Endothelial cell of umbilical vein (primary cell): ENCODE measurements around the gene ETV6. TPM values are rescaled to one million over a fixed set of nuclear protein-coding genes. Genes with fewer than 3 reads are reported as not detected.

ENCODE experiments used
- BruUV-seq: library from RNA; stranded (reverse); fragments of 400-500 nt; replicated peaks from 2 replicates; lab custom pipeline; 2021; lab: Mats Ljungman, UMichigan
- CTCF ChIA-PET: fragments of 300-600, 350-600 bp; sonication (Branson Sonifier 250); formaldehyde crosslinking; loops from one replicate; lab custom pipeline; 2021; ENCODE audit warnings: antibody characterized with exemption, inconsistent platforms; lab: Charles Lee
- POLR2A ChIA-PET: fragments of 300-600, 350-600 bp; sonication (Branson Sonifier 250); formaldehyde crosslinking; loops from one replicate; lab custom pipeline; 2021; ENCODE audit warnings: antibody characterized with exemption, inconsistent platforms; lab: Charles Lee
- DNase-seq: peaks from one replicate; pipeline ENCODE4 v3.0.0-alpha.2; 2011; ENCODE audit warnings: low read depth, low spot score
- FAIRE-seq: peaks from 2 replicates; lab custom pipeline; 2011; peaks lifted over from hg19 to GRCh38; lab: Jason Lieb, UNC
- H2AFZ ChIP-seq: 2 replicates; pipeline ENCODE4 v1.6.0; 2012; ENCODE audit warnings: low read depth, low read length, control low read depth, inconsistent platforms
- H3K27ac ChIP-seq: 2 replicates; pipeline ENCODE4 v1.5.1; 2011; ENCODE audit warnings: low read depth, mild to moderate bottlenecking, control low read depth, low read length, moderate library complexity; ENCODE audit not compliant: insufficient read depth
- H3K27me3 ChIP-seq, 2 experiments: 2 replicates each; pipeline versions ENCODE4 v1.6.0 to v1.6.1; 2011; ENCODE audit warnings: low read length in 2 of 2, mixed read lengths in 1 of 2; ENCODE audit not compliant: control insufficient read depth in 2 of 2, insufficient read depth in 2 of 2
- H3K36me3 ChIP-seq, 2 experiments: 2 replicates in 1 of 2; 3 replicates in 1 of 2; pipeline ENCODE4 v1.5.1; 2011; ENCODE audit warnings: low read length in 2 of 2, mild to moderate bottlenecking in 1 of 2, moderate library complexity in 1 of 2; ENCODE audit not compliant: control insufficient read depth in 2 of 2, insufficient read depth in 2 of 2; ENCODE audit errors: extremely low read depth in 1 of 2
- H3K4me1 ChIP-seq: 3 replicates; pipeline ENCODE4 v1.5.1; 2011; ENCODE audit warnings: mild to moderate bottlenecking, low read length; ENCODE audit not compliant: control insufficient read depth, insufficient read depth; ENCODE audit errors: extremely low read depth
- H3K4me2 ChIP-seq: 2 replicates; pipeline ENCODE4 v1.6.1; 2011; ENCODE audit warnings: low read length, control low read depth, mixed read lengths; ENCODE audit not compliant: insufficient read depth
- H3K4me3 ChIP-seq, 3 experiments: fragments of 200-600 bp in 1 of 3; sonication (generic), shearing (Covaris generic) in 1 of 3; replicated peaks in 1 of 3; 2 replicates each; pipeline ENCODE4 v1.5.1; 2011 to 2016; ENCODE audit warnings: control low read depth in 3 of 3, low read length in 3 of 3, mild to moderate bottlenecking in 2 of 3, inconsistent platforms in 1 of 3, low read depth in 1 of 3, moderate library complexity in 1 of 3; ENCODE audit not compliant: insufficient read depth in 1 of 3
- H3K79me2 ChIP-seq: 2 replicates; pipeline ENCODE4 v1.6.0; 2012; ENCODE audit warnings: low read length, inconsistent platforms; ENCODE audit not compliant: control insufficient read depth, insufficient read depth
- H3K9ac ChIP-seq: replicated peaks from 2 replicates; pipeline ENCODE3; 2011; ENCODE audit warnings: low read length, control low read depth; ENCODE audit not compliant: insufficient read depth; ENCODE audit errors: extremely low read depth
- H3K9me1 ChIP-seq: replicated peaks from 3 replicates; pipeline ENCODE4 v1.6.0; 2011; ENCODE audit warnings: mild to moderate bottlenecking, low read length; ENCODE audit not compliant: control insufficient read depth, insufficient read depth; ENCODE audit errors: extremely low read depth
- H3K9me3 ChIP-seq: replicated peaks from 2 replicates; pipeline ENCODE4 v1.5.1; 2012; ENCODE audit warnings: low read length, inconsistent platforms; ENCODE audit not compliant: control insufficient read depth, insufficient read depth
- H4K20me1 ChIP-seq: replicated peaks from 2 replicates; pipeline ENCODE3; 2011; ENCODE audit warnings: mild to moderate bottlenecking, low read length; ENCODE audit not compliant: control insufficient read depth, insufficient read depth; ENCODE audit errors: extremely low read depth
- CTCF ChIP-seq, 2 donors: IDR thresholded peaks; 1 replicate in 1 of 2; 2 replicates in 1 of 2; pipeline ENCODE4 v1.5.1; 2011; ENCODE audit warnings: low read length in 2 of 2, mild to moderate bottlenecking in 2 of 2, moderate library complexity in 2 of 2, control low read depth in 1 of 2, inconsistent platforms in 1 of 2, low read depth in 1 of 2; ENCODE audit not compliant: insufficient read depth in 1 of 2; ENCODE audit errors: extremely low read depth in 1 of 2
- EZH2 ChIP-seq: IDR thresholded peaks from 2 replicates; pipeline ENCODE4 v1.6.1; 2012; ENCODE audit warnings: borderline replicate concordance, low read depth, mild to moderate bottlenecking, moderate library complexity, low read length, inconsistent platforms; ENCODE audit not compliant: severe bottlenecking
- FOS ChIP-seq: IDR thresholded peaks from 2 replicates; pipeline ENCODE4 v1.6.1; 2011; ENCODE audit warnings: mild to moderate bottlenecking, low read length, moderate library complexity, borderline replicate concordance; ENCODE audit not compliant: insufficient read depth
- GATA2 ChIP-seq: IDR thresholded peaks from 2 replicates; pipeline ENCODE4 v1.7.0; 2011; ENCODE audit warnings: low read depth, mild to moderate bottlenecking, moderate library complexity, mixed read lengths, low read length; ENCODE audit not compliant: insufficient read length, insufficient read depth
- JUN ChIP-seq: IDR thresholded peaks from 2 replicates; pipeline ENCODE4 v1.6.1; 2011; ENCODE audit warnings: borderline replicate concordance, low read depth; ENCODE audit not compliant: insufficient read length, insufficient read depth
- MAX ChIP-seq: IDR thresholded peaks from 2 replicates; pipeline ENCODE4 v1.6.1; 2011; ENCODE audit not compliant: insufficient read depth, insufficient read length
- MYC ChIP-seq: IDR thresholded peaks from one replicate; pipeline ENCODE4 v1.6.1; 2011; ENCODE audit warnings: mild to moderate bottlenecking, low read depth, low read length
- POLR2A ChIP-seq: IDR thresholded peaks from 2 replicates; pipeline ENCODE4 v1.6.1; 2012; ENCODE audit warnings: low read depth, mild to moderate bottlenecking, control low read depth, low read length
- POLR2AphosphoS5 ChIP-seq: IDR thresholded peaks from 2 replicates; pipeline ENCODE4 v1.6.1; 2012; ENCODE audit warnings: low read depth, mild to moderate bottlenecking, control low read depth, low read length, moderate library complexity; ENCODE audit not compliant: insufficient read depth
- dilution Hi-C: fragments of 300-500 bp; cut with MboI; formaldehyde crosslinking; loops from one replicate; pipeline ENCODE4 v1.15.0; 2019; ENCODE audit warnings: low sequenced_read_pairs; ENCODE audit not compliant: extremely low pct_ligation_motif_present
- intact Hi-C: fragments of 100-400 bp; cut with micrococcal nuclease; formaldehyde crosslinking; loops from one replicate; pipeline ENCODE4 v1.10.0; 2022
- polyA plus RNA-seq, 4 experiments: library from polyadenylated mRNA; depleted of rRNA in 3 of 4; stranded (reverse) in 3 of 4; unstranded in 1 of 4; fragments of >200 nt; gene quantifications; 2 replicates each; pipeline versions ENCODE4 v1.2.1 to v1.2.3, GENCODE V29; 2011 to 2012; ENCODE audit warnings: missing spikeins in 1 of 4
- total RNA-seq: library from RNA; stranded (reverse); gene quantifications from 2 replicates; pipeline ENCODE4 v1.2.3, GENCODE V29; 2021

The ETV6 gene
- total and polyA plus RNA-seq, 2 donors (not counting 3 experiments of a cell fraction or from before 2014, with no cell fraction given): 15.9 to 57.1 TPM

- H3K4me2 ChIP-seq: no peak overlapping the region
- CTCF ChIA-PET: interaction anchor here (1.5 kb wide), 1 partner anchor 277 kb away, joined by 3 read pairs; no protein-coding TSS in a partner anchor
Observed at GRCh38 chr12:11755302-11755930, 105.9 kb downstream of the ETV6 start.

More at GRCh38 chr12:11755302-11755930, 105.9 kb downstream of the ETV6 start:
- BruUV-seq: no TSS peak
- H3K9me3 ChIP-seq: no peaks in the 10 kb centered on the region
- DNase-seq: no peak
- dilution Hi-C loops (no loop called here), intact Hi-C loops (no loop called here)
- H3K4me3 ChIP-seq: no peak overlapping the region
- H4K20me1 ChIP-seq: no peaks in the 10 kb centered on the region
- no peaks in the 10 kb centered on the region for H3K9me1 ChIP-seq
- no peaks in the 10 kb centered on the region for H3K27me3 ChIP-seq
- H3K9ac ChIP-seq: no peak overlapping the region
- TF ChIP-seq JUN (no peak), MAX (no peak), EZH2 (no peak), POLR2AphosphoS5 (no peak), MYC (no peak), POLR2A (no peak), GATA2 (no peak), FOS (no peak), CTCF (IDR thresholded peaks at IDR 0.05; ENCODE audit: extremely low read depth in 1 of 2, insufficient read depth in 1 of 2, low read depth in 1 of 2, low read length in 2 of 2) (no peak)
- POLR2A ChIA-PET: interaction anchor here (0.6 kb wide), 1 partner anchor 11 kb away, joined by 5 read pairs; no protein-coding TSS in a partner anchor
- FAIRE-seq: no peak
- H3K36me3 ChIP-seq: peaks cover 0 to 23% of the 10 kb centered on the region in 2 experiments
- H3K4me1 ChIP-seq: peaks cover 11% of the 10 kb centered on the region
- H2AFZ ChIP-seq: no peak overlapping the region
- H3K27ac ChIP-seq: no peak overlapping the region
- H3K79me2 ChIP-seq: peaks cover 14% of the 10 kb centered on the region
